ENCODE measurements around the gene SHC4. TPM values are rescaled to one million over a fixed set of nuclear protein-coding genes. Genes with fewer than 3 reads are reported as not detected.
"Not testable (repeated sequence)": the region's sequence is repeated elsewhere in the genome, so short reads cannot be mapped to it uniquely, and the experiment has no call there.

Gene SHC4
- total RNA-seq, 4 donors from 2014 or later: 0.63 to 4.7 (median 1.6) TPM

GRCh38 chr15:48796521-48796920 is 167.2 kb downstream of the SHC4 start:
- TF ChIP-seq, protein P1, sequence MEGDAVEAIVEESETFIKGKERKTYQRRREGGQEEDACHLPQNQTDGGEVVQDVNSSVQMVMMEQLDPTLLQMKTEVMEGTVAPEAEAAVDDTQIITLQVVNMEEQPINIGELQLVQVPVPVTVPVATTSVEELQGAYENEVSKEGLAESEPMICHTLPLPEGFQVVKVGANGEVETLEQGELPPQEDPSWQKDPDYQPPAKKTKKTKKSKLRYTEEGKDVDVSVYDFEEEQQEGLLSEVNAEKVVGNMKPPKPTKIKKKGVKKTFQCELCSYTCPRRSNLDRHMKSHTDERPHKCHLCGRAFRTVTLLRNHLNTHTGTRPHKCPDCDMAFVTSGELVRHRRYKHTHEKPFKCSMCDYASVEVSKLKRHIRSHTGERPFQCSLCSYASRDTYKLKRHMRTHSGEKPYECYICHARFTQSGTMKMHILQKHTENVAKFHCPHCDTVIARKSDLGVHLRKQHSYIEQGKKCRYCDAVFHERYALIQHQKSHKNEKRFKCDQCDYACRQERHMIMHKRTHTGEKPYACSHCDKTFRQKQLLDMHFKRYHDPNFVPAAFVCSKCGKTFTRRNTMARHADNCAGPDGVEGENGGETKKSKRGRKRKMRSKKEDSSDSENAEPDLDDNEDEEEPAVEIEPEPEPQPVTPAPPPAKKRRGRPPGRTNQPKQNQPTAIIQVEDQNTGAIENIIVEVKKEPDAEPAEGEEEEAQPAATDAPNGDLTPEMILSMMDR (IDR thresholded peaks at IDR 0.05): no peak
- TF ChIP-seq POLR2A (IDR thresholded peaks at IDR 0.05): no peak
- no peak for DNase-seq (ENCODE audit: low spot score in 2 of 2)
- WGBS, 2 donors: 96 to 99% methylated on average over 3 of the region's 3 CpGs
- H3K4me3 ChIP-seq (ENCODE audit: low read depth, poor library complexity, severe bottlenecking): no peak overlapping the region
- intact Hi-C loops (cut with DNase I; ENCODE audit: low total_unique reads): no loop called here

GRCh38 chr15:48795901-48796300 is 167.8 kb downstream of the SHC4 start:
- no peak for DNase-seq (ENCODE audit: low spot score in 2 of 2)
- no peak overlapping the region for H3K4me3 ChIP-seq (ENCODE audit: low read depth, poor library complexity, severe bottlenecking)
- 93 to 94% methylated on average over 3 of the region's 3 CpGs for WGBS, 2 donors
- TF ChIP-seq POLR2A (IDR thresholded peaks at IDR 0.05): no peak
- TF ChIP-seq, protein P1 (IDR thresholded peaks at IDR 0.05): no peak
- intact Hi-C loops (cut with DNase I; ENCODE audit: low total_unique reads): no loop called here

GRCh38 chr15:48794697-48795134 is 169.0 kb downstream of the SHC4 start:
- WGBS, 2 donors: 83 to 89% methylated on average over 2 of the region's 2 CpGs
- no peak for TF ChIP-seq POLR2A (IDR thresholded peaks at IDR 0.05)
- TF ChIP-seq, protein P1 (IDR thresholded peaks at IDR 0.05): no peak
- intact Hi-C loops (cut with DNase I; ENCODE audit: low total_unique reads): no loop called here
- DNase-seq (ENCODE audit: low spot score in 2 of 2): no peak
- no peak overlapping the region for H3K4me3 ChIP-seq (ENCODE audit: low read depth, poor library complexity, severe bottlenecking)

GRCh38 chr15:48792408-48792807 is 171.3 kb downstream of the SHC4 start:
- no peak for DNase-seq (ENCODE audit: low spot score in 2 of 2)
- intact Hi-C loops (cut with DNase I; ENCODE audit: low total_unique reads): no loop called here
- TF ChIP-seq POLR2A (IDR thresholded peaks at IDR 0.05): no peak
- TF ChIP-seq, protein P1 (IDR thresholded peaks at IDR 0.05): no peak
- no peak overlapping the region for H3K4me3 ChIP-seq (ENCODE audit: low read depth, poor library complexity, severe bottlenecking)
- WGBS, 2 donors: 33 to 38% methylated on average over 3 of the region's 3 CpGs

DNA sequence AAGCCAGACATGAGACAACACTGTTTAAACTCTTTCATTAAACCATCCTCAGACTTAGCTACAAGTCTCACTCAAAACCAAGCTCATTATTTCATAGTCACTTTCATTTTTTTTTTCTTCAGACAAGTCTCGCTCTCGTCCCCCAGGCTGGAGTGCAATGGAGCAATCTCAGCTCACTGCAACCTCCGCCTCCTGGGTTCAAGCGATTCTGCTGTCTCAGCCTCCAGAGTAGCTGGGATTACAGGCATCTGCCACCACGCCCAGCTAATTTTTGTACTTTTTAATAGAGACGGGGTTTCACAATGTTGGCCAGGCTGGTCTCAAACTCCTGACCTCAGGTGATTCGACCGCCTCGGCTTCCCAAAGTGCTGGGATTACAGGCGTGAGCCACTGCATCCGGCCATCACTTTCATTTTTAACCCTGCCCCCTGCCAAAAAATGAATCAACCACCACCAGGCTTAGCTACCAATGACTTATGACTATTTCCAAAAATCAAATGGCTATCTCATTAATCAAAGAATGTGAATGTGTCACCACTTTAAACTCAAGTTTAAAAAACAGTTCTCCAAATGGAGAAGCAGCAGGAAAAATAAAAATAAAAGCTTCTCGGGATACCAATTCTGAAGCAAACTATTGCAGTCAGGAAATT is 173.1 kb downstream of the SHC4 start:
- DNase-seq (ENCODE audit: low spot score in 2 of 2): peak in 1 of 2 donors; percentile 81
- WGBS, 2 donors: 72 to 80% methylated on average over 12 of the region's 12 CpGs
- intact Hi-C loops (cut with DNase I; ENCODE audit: low total_unique reads); H3K4me3 ChIP-seq (ENCODE audit: low read depth, poor library complexity, severe bottlenecking): not testable (repeated sequence)

DNA sequence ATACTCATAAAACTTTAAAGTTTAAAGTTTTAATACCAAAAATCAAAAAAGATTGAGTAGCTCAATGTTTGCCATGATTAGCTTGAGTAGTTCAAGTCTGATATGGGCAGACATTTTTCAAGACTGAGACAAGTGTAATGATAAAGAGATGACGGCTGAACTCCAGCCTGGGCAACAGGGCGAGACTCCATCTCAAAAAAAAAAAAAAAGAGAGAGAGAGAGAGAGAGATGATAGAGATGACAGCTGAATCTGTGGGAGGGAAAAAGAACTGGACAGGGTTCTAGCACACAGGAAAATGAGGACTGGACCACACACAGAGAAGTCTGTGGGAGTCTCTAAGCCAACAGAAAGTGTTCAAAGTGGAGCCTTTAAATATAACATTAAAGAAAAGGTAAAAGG is 178.0 kb downstream of the SHC4 start:
- TF ChIP-seq POLR2A (IDR thresholded peaks at IDR 0.05): no peak
- TF ChIP-seq, protein P1 (IDR thresholded peaks at IDR 0.05): no peak
- DNase-seq (ENCODE audit: low spot score in 2 of 2): no peak
- no peak overlapping the region for H3K4me3 ChIP-seq (ENCODE audit: low read depth, poor library complexity, severe bottlenecking)
- 84 to 88% methylated on average over 2 of the region's 2 CpGs for WGBS, 2 donors
- intact Hi-C loops (cut with DNase I; ENCODE audit: low total_unique reads): no loop called here

Measured in lower leg skin (tissue), 4 donors.